Measurements from ENCODE around the gene WHRN.

The WHRN gene

GRCh38 chr9:114505187-114506081, at the start of gene WHRN:
Gene WHRN (minus strand): TSS chr9:114505473. CDS start chr9:114504801, 672 bp downstream.
- peak; percentile 70 to 74 for DNase-seq

GRCh38 chr9:114553202-114553601, 47.9 kb upstream of the WHRN start:
- no peak for DNase-seq

- DNase-seq: no peak
Observed at GRCh38 chr9:114552706-114553105, 47.4 kb upstream of the WHRN start.

GRCh38 chr9:114551750-114552685, 46.7 kb upstream of the WHRN start:
- peak; percentile 85 to 95 for DNase-seq

GRCh38 chr9:114549697-114550330, 44.5 kb upstream of the WHRN start:
- DNase-seq: peak; percentile 21 to 31

- no peak for DNase-seq
Observed at GRCh38 chr9:114546851-114547250, 41.6 kb upstream of the WHRN start.

GRCh38 chr9:114545055-114545454, 39.8 kb upstream of the WHRN start:
- no peak for DNase-seq

- DNase-seq: no peak
Observed at GRCh38 chr9:114539701-114540380, 34.6 kb upstream of the WHRN start.

- no peak for DNase-seq
Observed at GRCh38 chr9:114538241-114538640, 33.0 kb upstream of the WHRN start.

GRCh38 chr9:114532561-114533237, 27.4 kb upstream of the WHRN start:
- no peak for DNase-seq

- DNase-seq: no peak
Observed at GRCh38 chr9:114529285-114529684, 24.0 kb upstream of the WHRN start.

GRCh38 chr9:114526807-114527206, 21.5 kb upstream of the WHRN start:
- no peak for DNase-seq

GRCh38 chr9:114525513-114525912, 20.2 kb upstream of the WHRN start:
- no peak for DNase-seq

- no peak for DNase-seq
Observed at GRCh38 chr9:114524247-114524681, 19.0 kb upstream of the WHRN start.

GRCh38 chr9:114522847-114523246, 17.6 kb upstream of the WHRN start:
- DNase-seq: no peak

GRCh38 chr9:114522286-114522685, 17.0 kb upstream of the WHRN start:
- DNase-seq: no peak

GRCh38 chr9:114521846-114522245, 16.6 kb upstream of the WHRN start:
- no peak for DNase-seq

GRCh38 chr9:114518599-114519022, 13.3 kb upstream of the WHRN start:
- DNase-seq: peak; percentile 14 to 18

- DNase-seq: no peak
Observed at GRCh38 chr9:114518120-114518519, 12.8 kb upstream of the WHRN start.

GRCh38 chr9:114516913-114517312, 11.6 kb upstream of the WHRN start:
- DNase-seq: no peak

GRCh38 chr9:114515528-114515927, 10.3 kb upstream of the WHRN start:
- no peak for DNase-seq

GRCh38 chr9:114513959-114514267, 8.6 kb upstream of the WHRN start:
- no peak for DNase-seq

Data from inflammatory macrophage treated with lipopolysaccharide for 1 hour (primary cell).